Measurements from ENCODE around the gene HES4.

DNA sequence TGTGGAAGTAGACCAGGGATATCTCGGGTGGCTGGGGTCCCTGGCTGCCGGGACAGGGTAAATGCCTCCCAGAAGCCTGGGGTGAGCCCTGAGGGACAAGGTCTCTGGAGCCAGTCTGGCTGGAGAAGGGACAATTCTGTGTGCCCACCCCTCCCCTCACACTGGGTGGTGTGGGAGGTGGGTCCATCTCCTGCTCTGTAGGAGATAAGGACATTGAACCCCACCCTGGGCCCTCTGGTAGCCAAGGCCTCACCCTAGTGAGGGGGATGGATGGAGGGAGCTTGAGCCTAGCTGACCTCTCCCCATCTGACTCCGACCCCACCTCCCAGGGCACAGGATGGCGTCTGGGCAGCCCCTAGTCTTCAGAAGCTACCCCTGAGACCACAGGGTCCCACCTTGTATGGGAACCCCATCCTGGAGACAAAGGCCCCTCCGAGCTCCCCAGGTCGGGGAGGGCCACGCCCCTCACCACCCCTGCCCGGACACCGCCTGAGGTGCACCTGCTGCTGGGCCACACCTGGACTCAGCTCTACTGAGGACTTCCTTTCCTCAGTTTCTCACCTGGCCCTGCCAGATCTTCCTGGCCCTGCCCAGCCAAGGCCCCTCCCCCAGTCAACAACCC lies 24.4 kb upstream of the HES4 start:
- TF ChIP-seq, protein P1, sequence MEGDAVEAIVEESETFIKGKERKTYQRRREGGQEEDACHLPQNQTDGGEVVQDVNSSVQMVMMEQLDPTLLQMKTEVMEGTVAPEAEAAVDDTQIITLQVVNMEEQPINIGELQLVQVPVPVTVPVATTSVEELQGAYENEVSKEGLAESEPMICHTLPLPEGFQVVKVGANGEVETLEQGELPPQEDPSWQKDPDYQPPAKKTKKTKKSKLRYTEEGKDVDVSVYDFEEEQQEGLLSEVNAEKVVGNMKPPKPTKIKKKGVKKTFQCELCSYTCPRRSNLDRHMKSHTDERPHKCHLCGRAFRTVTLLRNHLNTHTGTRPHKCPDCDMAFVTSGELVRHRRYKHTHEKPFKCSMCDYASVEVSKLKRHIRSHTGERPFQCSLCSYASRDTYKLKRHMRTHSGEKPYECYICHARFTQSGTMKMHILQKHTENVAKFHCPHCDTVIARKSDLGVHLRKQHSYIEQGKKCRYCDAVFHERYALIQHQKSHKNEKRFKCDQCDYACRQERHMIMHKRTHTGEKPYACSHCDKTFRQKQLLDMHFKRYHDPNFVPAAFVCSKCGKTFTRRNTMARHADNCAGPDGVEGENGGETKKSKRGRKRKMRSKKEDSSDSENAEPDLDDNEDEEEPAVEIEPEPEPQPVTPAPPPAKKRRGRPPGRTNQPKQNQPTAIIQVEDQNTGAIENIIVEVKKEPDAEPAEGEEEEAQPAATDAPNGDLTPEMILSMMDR (IDR thresholded peaks at IDR 0.05) = no peak
- no peak for TF ChIP-seq POLR2A (IDR thresholded peaks at IDR 0.05)
